Neural crest cell (in vitro differentiated cells): ENCODE data around the gene NTM. TPM values are rescaled to one million over a fixed set of nuclear protein-coding genes. Genes with fewer than 3 reads are reported as not detected.

Experiments used
- DNase-seq: peaks from one replicate; pipeline ENCODE4 v3.0.0; 2021; ENCODE audit warnings: low read depth, mixed read lengths, low spot score
- H3K27ac Mint-ChIP-seq: one replicate; pipeline ENCODE4 v1.8.0; 2021; ENCODE audit warnings: mild to moderate bottlenecking, mixed read lengths; ENCODE audit not compliant: unreplicated experiment
- H3K27me3 Mint-ChIP-seq: 2 replicates; pipeline ENCODE4 v1.8.0; 2021; ENCODE audit warnings: low read depth, mild to moderate bottlenecking, mixed read lengths
- H3K36me3 Mint-ChIP-seq: 2 replicates; pipeline ENCODE4 v1.8.0; 2021; ENCODE audit warnings: low read depth, mild to moderate bottlenecking, mixed read lengths
- H3K4me1 Mint-ChIP-seq: 2 replicates; pipeline ENCODE4 v1.8.0; 2021; ENCODE audit warnings: mixed read lengths
- H3K4me3 Mint-ChIP-seq: one replicate; pipeline ENCODE4 v1.8.0; 2021; ENCODE audit warnings: mild to moderate bottlenecking, mixed read lengths
- H3K9me3 Mint-ChIP-seq: 2 replicates; pipeline ENCODE4 v1.8.0; 2021; ENCODE audit warnings: mixed read lengths
- total RNA-seq: library from RNA; stranded (reverse); gene quantifications from 2 replicates; pipeline ENCODE4 v1.2.1, GENCODE V29; 2021
- TF ChIP-seq, protein P1 (sequence below): fragments of 200-600 bp; sonication (generic); conservative IDR thresholded peaks from 2 replicates; pipeline ENCODE4 v1.5.0; 2021; ENCODE audit warnings: antibody characterized with exemption, mild to moderate bottlenecking

NTM gene
- total RNA-seq, 1 donor from 2014 or later, result 11.3 TPM

DNA sequence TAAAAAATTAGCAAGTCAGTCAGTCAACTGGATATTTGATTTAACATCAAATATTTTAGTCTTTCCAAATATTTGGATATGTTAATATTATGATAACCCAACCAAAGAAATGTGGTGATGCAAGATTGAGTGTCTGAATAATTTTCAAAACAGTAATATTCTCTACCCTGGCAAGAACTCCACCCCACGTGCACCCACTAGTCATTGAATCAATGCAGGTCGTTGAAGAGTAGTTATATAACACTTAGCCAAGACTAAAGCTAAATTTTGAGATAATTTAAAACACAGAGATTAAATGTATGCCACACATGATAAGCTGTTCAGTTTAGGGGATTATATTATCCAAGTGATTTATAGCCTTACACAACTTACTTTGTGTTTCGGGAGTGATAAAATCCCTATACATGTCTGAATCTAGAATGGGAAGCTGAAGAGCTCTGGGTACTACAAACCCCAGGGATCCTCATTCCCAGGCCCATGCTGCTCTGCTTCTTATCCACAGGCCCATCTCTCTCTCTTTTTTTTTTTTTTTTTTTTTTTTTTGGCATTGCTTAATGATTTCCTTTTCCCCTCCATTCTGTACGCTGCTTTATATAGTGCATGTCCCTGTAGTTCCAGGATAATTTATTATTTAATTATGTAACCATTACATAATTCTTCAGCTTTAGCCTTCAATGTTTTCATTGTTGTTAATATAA is 392.9 kb downstream of the NTM start:
- TF ChIP-seq, protein P1, sequence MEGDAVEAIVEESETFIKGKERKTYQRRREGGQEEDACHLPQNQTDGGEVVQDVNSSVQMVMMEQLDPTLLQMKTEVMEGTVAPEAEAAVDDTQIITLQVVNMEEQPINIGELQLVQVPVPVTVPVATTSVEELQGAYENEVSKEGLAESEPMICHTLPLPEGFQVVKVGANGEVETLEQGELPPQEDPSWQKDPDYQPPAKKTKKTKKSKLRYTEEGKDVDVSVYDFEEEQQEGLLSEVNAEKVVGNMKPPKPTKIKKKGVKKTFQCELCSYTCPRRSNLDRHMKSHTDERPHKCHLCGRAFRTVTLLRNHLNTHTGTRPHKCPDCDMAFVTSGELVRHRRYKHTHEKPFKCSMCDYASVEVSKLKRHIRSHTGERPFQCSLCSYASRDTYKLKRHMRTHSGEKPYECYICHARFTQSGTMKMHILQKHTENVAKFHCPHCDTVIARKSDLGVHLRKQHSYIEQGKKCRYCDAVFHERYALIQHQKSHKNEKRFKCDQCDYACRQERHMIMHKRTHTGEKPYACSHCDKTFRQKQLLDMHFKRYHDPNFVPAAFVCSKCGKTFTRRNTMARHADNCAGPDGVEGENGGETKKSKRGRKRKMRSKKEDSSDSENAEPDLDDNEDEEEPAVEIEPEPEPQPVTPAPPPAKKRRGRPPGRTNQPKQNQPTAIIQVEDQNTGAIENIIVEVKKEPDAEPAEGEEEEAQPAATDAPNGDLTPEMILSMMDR, result no peak
- no peak overlapping the region for H3K27ac Mint-ChIP-seq
- no peaks in the 10 kb centered on the region for H3K9me3 Mint-ChIP-seq
- H3K36me3 Mint-ChIP-seq, result peaks cover 3% of the 10 kb centered on the region
- H3K4me1 Mint-ChIP-seq, result peaks cover 11% of the 10 kb centered on the region
- H3K27me3 Mint-ChIP-seq, result peaks cover 4% of the 10 kb centered on the region
- H3K4me3 Mint-ChIP-seq, result no peak overlapping the region
- DNase-seq, result no peak

DNA sequence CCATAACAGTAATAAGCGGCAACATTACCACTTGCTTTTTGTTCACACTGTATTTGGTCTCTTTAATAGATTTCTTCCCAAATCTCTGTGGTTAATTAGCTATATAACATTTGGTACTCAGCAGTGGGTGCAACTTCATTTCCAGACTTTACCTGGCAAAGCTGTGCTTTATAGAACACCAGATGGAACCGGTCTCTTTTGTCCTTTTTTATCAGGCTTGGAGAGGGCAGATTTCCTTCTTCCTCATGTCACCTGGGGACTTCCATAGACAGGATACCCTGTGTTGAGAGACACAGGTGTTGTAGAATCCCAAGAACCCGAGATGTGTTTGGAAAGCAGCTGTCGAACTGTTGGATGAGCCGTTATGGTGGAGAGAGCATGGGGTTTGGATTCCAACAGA is 393.7 kb downstream of the NTM start:
- Mint-ChIP-seq H3K4me1 (peaks cover 11% of the 10 kb centered on the region), H3K36me3 (peaks cover 3% of the 10 kb centered on the region), H3K4me3 (no peak overlapping the region), H3K27ac (no peak overlapping the region), H3K9me3 (no peaks in the 10 kb centered on the region), H3K27me3 (peaks cover 4% of the 10 kb centered on the region)
- TF ChIP-seq, protein P1, result no peak
- DNase-seq, result no peak

DNA sequence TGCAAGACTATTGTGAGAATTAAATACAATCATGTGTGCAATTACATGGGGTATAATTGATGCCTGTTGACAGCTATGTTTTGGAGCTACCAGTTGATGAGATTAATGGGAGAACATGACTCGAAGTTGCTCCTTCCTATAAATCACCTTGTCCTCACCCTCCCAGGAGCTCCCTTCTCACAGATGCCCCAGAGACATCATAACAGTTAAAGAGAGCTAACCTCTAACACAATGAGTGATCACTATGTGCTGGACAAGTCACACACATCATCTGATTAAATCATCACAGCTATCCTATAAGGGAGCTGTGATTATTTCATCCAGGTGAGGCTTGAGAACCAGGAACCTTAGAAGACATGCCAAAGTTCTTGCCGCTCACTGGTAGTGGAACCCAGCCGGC is 394.2 kb downstream of the NTM start:
- Mint-ChIP-seq H3K9me3 (no peaks in the 10 kb centered on the region), H3K27ac (no peak overlapping the region), H3K36me3 (peaks cover 3% of the 10 kb centered on the region), H3K4me3 (no peak overlapping the region), H3K4me1 (peaks cover 11% of the 10 kb centered on the region), H3K27me3 (peaks cover 4% of the 10 kb centered on the region)
- TF ChIP-seq, protein P1, result no peak
- DNase-seq, result no peak

DNA sequence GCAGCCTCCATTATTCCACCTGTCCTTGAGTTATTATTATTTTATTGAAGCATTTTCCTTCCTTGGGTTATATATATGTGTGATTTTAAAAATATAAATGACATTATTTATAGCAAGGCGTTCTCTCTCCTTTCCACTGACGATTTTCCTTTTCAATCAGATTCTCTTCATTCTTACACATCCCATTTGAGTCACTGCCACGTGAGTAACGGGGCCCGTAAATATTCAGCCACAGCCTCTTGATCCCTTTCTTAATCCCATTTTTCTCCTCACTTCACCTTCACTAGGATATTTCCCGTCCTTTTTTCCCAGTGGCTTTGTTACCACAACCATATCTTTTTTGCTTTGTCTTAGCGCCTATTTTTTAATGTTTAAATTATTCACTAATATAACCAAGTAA is 396.2 kb downstream of the NTM start:
- TF ChIP-seq, protein P1, result no peak
- DNase-seq, result no peak
- Mint-ChIP-seq H3K4me3 (no peak overlapping the region), H3K9me3 (no peaks in the 10 kb centered on the region), H3K27me3 (no peaks in the 10 kb centered on the region), H3K36me3 (peaks cover 3% of the 10 kb centered on the region), H3K4me1 (peaks cover 3% of the 10 kb centered on the region), H3K27ac (no peak overlapping the region)

DNA sequence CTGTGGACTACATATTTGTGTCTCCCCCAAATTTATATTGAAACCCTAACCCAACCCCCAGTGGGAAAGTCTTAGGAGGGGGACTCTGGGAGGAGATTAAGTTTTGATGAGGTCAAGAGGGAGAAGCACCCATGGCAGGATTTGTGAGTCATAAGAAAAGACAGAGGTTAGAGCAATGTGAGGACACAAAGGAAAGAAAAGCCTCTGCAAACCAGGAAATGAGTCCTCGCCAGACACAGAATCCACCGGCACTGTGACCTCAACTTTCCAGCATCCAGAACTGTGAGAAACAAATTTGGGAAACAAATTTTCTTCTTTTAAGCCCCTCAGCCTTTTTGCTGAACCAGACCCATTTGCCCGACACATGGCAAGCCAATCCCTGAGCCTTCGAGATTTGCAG is 397.0 kb downstream of the NTM start:
- Mint-ChIP-seq H3K27ac (no peak overlapping the region), H3K36me3 (peaks cover 3% of the 10 kb centered on the region), H3K9me3 (no peaks in the 10 kb centered on the region), H3K4me3 (no peak overlapping the region), H3K4me1 (peaks cover 3% of the 10 kb centered on the region), H3K27me3 (no peaks in the 10 kb centered on the region)
- TF ChIP-seq, protein P1, result no peak
- DNase-seq, result no peak
